ENCODE results near the gene AGO4.
"Not testable (repeated sequence)": the region's sequence is repeated elsewhere in the genome, so short reads cannot be mapped to it uniquely, and the experiment has no call there.

AGO4 gene

DNA sequence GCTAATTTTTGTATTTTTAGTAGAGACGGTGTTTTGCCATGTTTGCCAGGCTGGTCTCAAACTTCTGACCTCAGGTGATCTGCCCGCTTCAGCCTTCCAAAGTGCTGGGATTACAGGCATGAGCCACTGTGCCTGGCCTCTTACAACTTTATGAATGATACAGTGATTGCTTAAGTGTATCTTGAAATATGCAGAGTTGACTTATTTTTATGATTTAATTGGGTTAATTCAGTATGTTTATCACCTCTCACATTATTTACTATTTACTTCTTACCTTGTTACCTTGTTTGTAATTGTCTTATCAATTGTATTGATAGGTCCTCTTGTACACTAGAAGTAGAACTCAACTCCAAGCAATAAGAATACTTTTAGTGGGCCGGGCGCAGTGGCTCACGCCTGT, 4.9 kb downstream of the AGO4 start:
- not testable (repeated sequence) for DNase-seq

- no peak for DNase-seq
Observed at GRCh38 chr1:35825255-35825654, 17.4 kb downstream of the AGO4 start.

GRCh38 chr1:35832276-35832905, 24.6 kb downstream of the AGO4 start:
- no peak for DNase-seq

- DNase-seq: no peak
Observed at GRCh38 chr1:35833395-35833794, 25.6 kb downstream of the AGO4 start.

GRCh38 chr1:35834218-35834617, 26.4 kb downstream of the AGO4 start:
- no peak for DNase-seq

DNA sequence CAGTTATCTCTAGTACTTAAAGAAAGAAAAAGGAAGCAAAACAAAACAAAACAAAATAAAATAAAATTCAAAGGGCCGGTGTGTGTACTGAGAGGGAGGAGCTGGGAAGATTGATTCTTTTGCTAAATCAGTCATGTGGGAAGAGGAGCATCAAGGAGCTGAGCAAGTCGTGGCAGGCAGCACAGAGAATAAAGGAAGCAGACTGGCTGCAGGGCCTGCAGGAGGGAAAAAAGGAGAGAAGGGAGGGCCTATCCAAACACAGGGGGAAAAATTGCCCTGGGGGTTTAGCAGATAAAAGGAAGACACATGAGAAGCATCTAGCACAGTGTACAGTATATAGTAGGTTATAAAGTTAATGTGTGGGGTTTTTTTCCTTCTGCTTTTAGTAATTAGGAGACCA, 27.6 kb downstream of the AGO4 start:
- no peak for DNase-seq

DNA sequence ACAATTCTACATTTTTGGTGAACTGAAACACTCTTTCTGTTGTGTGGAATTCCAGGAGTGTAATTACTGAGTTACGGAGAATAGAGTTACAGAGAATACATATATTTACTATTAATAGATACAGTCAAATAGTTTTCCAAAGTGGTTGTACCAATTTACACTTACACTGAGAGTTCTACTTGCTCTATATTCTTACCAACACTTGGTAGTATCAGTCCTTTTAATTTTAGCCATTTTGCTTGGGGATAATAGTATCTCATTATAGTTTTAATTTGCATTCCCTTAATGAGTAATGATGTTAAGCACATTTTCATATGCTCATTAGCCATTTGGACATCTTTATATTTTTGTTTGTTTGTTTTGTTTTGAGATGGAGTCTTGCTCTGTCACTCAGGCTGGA, 28.9 kb downstream of the AGO4 start:
- DNase-seq: no peak

DNA sequence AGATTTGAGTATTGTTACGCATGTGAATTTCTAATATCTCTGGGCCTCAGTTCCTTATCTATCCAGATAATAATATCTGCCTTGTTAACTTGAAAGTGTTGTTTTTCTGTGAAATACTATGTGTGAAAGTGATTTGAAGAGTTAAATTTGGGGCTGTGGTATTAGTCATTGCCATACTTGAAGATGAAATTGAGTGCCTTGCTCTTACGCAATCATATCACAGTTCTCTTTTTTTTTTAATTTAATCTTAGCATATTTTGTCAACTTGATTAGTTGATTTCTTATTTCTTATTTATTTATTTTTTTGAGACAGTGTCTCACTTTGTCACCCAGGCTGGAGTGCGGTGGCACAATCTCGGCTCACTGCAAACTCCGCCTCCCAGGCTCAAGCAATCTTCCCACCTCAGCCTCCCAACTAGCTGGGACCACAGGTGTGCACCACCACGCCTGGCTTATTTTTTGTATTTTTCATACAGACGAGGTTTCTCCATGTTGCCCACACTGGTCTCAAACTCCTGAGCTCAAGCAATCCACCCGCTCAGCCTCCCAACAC, 31.0 kb downstream of the AGO4 start:
- no peak for DNase-seq

- DNase-seq: no peak
Observed at GRCh38 chr1:35844826-35845225, 37.0 kb downstream of the AGO4 start.

- no peak for DNase-seq
Observed at GRCh38 chr1:35845766-35846165, 38.0 kb downstream of the AGO4 start.

DNA sequence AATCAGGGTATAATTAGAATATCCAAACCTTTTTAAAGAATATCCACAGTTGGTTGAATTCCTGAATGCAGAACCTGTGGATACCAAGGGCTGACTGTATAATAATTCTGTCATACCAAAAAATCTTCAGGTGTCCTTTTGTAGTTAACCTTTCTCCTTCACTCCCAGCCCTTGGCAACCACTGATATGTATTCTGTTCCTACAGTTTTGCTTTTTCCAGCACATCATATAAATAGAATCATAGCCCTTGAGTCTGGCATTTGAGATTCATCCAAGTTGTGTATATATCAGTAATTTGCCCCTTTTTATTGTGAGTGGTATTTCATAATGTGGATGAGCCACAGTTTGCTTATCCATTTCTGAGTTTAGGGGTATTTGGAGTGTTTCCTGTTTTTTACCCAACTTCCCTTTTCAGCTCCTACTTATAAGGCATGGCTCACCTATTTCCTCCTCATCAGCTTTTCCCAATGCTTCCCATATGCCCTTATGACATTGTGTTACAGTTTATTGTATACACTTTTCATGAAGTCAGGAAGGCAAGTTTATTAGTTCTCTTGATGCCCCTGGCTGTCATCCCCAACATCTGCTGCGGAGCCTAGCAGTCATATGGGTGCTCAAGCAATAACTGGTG, 40.2 kb downstream of the AGO4 start:
- no peak for DNase-seq

DNA sequence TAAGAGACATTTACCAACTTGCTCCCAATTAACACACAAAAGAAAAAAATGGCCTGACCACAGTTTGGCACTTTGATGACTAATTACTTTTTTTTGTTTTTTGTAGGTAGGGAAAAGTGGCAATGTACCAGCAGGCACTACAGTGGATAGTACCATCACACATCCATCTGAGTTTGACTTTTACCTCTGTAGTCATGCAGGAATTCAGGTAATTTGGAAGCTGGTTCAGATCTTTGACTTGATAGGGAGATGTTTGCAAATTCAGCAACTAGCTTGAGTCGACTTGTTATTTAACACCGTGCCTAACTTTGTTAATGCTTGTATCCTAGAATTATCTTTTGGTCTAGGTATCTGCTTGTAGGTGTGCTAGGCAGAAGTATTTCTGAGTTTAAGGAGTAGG, 42.2 kb downstream of the AGO4 start:
- DNase-seq: no peak

DNA sequence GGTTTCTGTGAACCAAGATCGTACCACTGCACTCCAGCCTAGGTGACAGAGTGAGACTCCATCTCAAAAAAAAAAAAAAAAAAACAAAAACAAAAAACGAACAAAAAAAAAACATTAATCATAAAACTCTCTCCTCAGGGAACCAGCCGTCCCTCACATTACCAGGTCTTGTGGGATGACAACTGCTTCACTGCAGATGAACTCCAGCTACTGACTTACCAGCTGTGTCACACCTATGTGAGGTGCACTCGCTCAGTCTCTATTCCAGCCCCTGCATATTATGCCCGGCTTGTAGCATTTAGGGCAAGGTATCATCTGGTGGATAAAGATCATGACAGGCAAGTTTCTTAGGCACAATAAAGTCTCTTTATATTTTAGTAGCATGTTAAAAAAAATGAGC, 42.9 kb downstream of the AGO4 start:
- DNase-seq: no peak

GRCh38 chr1:35851132-35851869, 43.5 kb downstream of the AGO4 start:
- no peak for DNase-seq

DNA sequence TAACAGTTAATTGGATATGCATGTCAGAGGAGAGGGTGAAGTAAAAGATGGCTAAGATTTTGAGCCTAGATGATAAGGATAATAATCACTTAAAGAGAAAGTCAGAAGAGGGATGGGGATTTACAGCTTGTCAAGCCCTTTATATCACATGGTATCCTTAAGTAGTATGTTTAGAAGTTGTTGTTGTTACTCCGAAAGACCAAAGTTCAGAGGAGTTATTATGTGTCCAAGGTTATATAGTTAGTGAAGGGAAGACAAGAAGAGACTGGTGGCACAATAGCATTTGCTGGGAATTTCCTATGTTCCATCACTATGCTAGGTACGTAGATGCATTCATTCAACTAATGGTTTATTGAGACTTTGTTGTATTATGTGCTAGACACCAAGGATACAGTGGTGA, 44.4 kb downstream of the AGO4 start:
- DNase-seq: no peak

- DNase-seq: no peak
Observed at GRCh38 chr1:35854989-35855700, 47.3 kb downstream of the AGO4 start.

DNA sequence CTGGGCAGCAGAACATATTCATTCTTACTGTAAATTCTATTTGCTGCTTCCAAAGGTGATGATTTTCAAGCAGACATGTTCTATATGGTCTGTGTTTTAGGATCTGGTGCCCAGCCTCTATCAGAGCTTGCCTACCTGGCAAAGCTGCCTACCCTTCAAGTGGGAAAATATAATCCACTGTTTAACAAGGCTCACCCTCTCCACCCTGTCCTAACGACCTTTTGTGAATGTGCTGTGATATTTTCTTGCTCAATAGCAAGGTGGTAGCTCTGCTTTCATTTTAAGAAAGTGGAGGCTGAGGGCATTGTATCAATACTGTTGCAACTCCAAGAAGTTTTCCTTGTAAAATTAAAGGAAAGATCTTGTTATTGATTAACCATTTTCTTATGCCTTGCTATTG, 49.1 kb downstream of the AGO4 start:
- no peak for DNase-seq

DNA sequence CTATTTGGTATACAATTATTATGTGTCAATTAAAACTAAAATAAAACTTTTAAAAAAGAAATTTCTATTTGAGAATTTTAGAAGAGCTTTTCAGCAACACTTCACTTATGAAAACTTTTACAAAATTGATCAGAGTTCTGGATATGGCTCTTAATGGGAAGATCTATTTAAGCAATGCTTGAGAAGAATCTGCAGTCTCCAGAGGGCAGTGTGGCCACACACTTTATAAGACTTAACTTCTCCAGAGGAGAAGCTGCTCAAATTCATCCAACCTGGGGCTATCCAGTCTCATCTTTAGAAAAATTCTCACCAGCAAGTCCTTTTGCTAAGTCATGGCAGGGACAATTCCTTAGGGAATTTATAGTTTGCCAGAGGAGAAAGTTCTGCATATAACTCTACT, 50.0 kb downstream of the AGO4 start:
- DNase-seq: no peak

- DNase-seq: no peak
Observed at GRCh38 chr1:35860696-35861095, 52.9 kb downstream of the AGO4 start.

GRCh38 chr1:35863136-35863535, 55.3 kb downstream of the AGO4 start:
- no peak for DNase-seq

- no peak for DNase-seq
Observed at GRCh38 chr1:35863881-35864625, 56.2 kb downstream of the AGO4 start.

DNA sequence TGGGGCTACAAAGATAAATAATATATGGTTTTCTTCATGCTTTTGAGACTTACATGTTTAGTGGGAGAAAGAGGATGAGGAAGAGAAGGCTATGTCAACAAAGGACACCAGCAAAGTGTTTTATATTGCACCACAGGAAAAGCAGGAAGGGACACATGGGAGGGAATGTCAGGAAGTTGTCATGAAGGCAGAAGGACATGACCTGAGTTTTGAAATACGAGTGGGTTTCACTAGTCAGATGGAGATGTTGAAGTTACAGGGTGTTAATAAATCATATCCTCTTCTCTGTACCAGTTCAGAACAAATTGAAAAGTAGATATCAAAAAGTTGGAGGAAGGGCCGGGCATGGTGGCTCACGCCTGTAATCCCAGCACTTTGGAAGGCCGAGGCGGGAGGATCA, 57.0 kb downstream of the AGO4 start:
- no peak for DNase-seq

DNA sequence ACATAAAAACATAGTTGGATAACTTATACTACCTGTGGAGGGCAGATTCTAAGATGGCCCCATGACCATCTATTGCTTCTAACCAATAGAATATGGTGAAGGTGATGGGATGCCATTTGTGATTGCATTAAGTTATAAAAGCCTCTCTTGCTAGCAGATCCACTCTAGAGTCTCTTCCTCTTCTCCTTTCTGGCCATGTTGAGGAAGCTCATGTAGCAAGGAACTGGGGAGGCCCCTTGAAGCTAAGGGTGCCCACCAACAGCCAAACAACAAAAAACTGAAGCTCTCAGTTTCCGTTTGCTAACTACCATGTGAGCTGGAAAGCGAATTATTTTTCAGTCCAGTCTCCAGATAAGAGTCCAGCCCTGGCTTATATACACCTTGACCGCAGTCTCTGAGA, 59.2 kb downstream of the AGO4 start:
- DNase-seq: no peak
